HepG2 (cell line): ENCODE measurements around the gene ERRFI1. TPM values are rescaled to one million over a fixed set of nuclear protein-coding genes. Genes with fewer than 3 reads are reported as not detected.

Source experiments
- ATF3 ChIP-seq: sonication (generic); formaldehyde crosslinking; IDR thresholded peaks from 2 replicates; pipeline ENCODE4 v1.4.0; 2020; ENCODE audit warnings: missing genetic modification reagents
- CBFB ChIP-seq: sonication (generic); formaldehyde crosslinking; IDR thresholded peaks from 2 replicates; pipeline ENCODE4 v1.4.0; 2020; ENCODE audit warnings: missing genetic modification reagents
- CREBL2 ChIP-seq: sonication (generic); formaldehyde crosslinking; IDR thresholded peaks from 2 replicates; pipeline ENCODE4 v1.8.1; 2023; ENCODE audit warnings: missing genetic modification reagents, mild to moderate bottlenecking, borderline replicate concordance
- ETV5 ChIP-seq: IDR thresholded peaks from 2 replicates; pipeline ENCODE4 v1.6.1; 2018; ENCODE audit warnings: missing biosample characterization, missing genetic modification reagents, inconsistent platforms, borderline replicate concordance
- FOXO4 ChIP-seq: sonication (generic); formaldehyde crosslinking; conservative IDR thresholded peaks from 2 replicates; pipeline ENCODE4 v1.8.1; 2023; ENCODE audit warnings: missing genetic modification reagents
- JUNB ChIP-seq: sonication (generic); formaldehyde crosslinking; IDR thresholded peaks from 2 replicates; pipeline ENCODE4 v1.8.0; 2022; ENCODE audit warnings: missing genetic modification reagents, mild to moderate bottlenecking, borderline replicate concordance
- KAT2B ChIP-seq: fragments of 150-350 bp; IDR thresholded peaks from 2 replicates; pipeline ENCODE4 v1.6.1; 2014; ENCODE audit warnings: low read depth, low read length, borderline replicate concordance
- MAX ChIP-seq: IDR thresholded peaks from 2 replicates; pipeline ENCODE4 v1.6.1; 2012; ENCODE audit warnings: inconsistent platforms
- PRPF4 ChIP-seq: fragments of 200-400 bp; formaldehyde crosslinking; IDR thresholded peaks from 2 replicates; pipeline ENCODE4 v1.6.1; 2016; ENCODE audit warnings: low read length, low read depth; ENCODE audit not compliant: poor library complexity, severe bottlenecking
- RBM22 ChIP-seq: fragments of 200-400 bp; formaldehyde crosslinking; optimal IDR thresholded peaks from 2 replicates; pipeline ENCODE3; 2017; ENCODE audit warnings: mild to moderate bottlenecking, low read length, moderate library complexity
- REST ChIP-seq, 2 experiments: IDR thresholded peaks; 2 replicates each; pipeline ENCODE4 v1.6.1; 2011 to 2012; ENCODE audit warnings: low read length in 2 of 2, borderline replicate concordance in 1 of 2, low read depth in 1 of 2, mild to moderate bottlenecking in 1 of 2, moderate library complexity in 1 of 2
- SMAD1 ChIP-seq: sonication (generic); formaldehyde crosslinking; IDR thresholded peaks from 2 replicates; pipeline ENCODE4 v1.4.0; 2020; ENCODE audit warnings: missing genetic modification reagents, low read depth, mild to moderate bottlenecking, borderline replicate concordance
- TRAFD1 ChIP-seq: sonication (generic); formaldehyde crosslinking; IDR thresholded peaks from 2 replicates; pipeline ENCODE4 v1.5.1; 2020; ENCODE audit warnings: missing genetic modification reagents, mild to moderate bottlenecking, borderline replicate concordance
- ZFP62 ChIP-seq: sonication (generic); formaldehyde crosslinking; IDR thresholded peaks from 2 replicates; pipeline ENCODE4 v1.4.0; 2020; ENCODE audit warnings: missing genetic modification reagents
- ZFYVE20 ChIP-seq: sonication (generic); formaldehyde crosslinking; IDR thresholded peaks from 2 replicates; pipeline ENCODE4 v1.8.0; 2023; ENCODE audit warnings: low read depth, mild to moderate bottlenecking, moderate library complexity, missing genetic modification reagents, borderline replicate concordance
- ZMYM2 ChIP-seq: sonication (generic); formaldehyde crosslinking; IDR thresholded peaks from 2 replicates; pipeline ENCODE4 v1.8.0; 2022; ENCODE audit warnings: mild to moderate bottlenecking, missing genetic modification reagents
- ZNF362 ChIP-seq: sonication (generic); formaldehyde crosslinking; IDR thresholded peaks from 2 replicates; pipeline ENCODE4 v1.4.0; 2020; ENCODE audit warnings: missing genetic modification reagents, mild to moderate bottlenecking, borderline replicate concordance
- ZNF530 ChIP-seq: sonication (generic); formaldehyde crosslinking; IDR thresholded peaks from 2 replicates; pipeline ENCODE4 v1.5.0; 2020; ENCODE audit warnings: low read depth, mild to moderate bottlenecking, missing genetic modification reagents
- ZNF678 ChIP-seq: sonication (generic); formaldehyde crosslinking; IDR thresholded peaks from 2 replicates; pipeline ENCODE4 v1.4.0; 2020; ENCODE audit warnings: mild to moderate bottlenecking, missing genetic modification reagents
- polyA plus RNA-seq, 8 experiments: library from polyadenylated mRNA; depleted of rRNA in 3 of 8; stranded (reverse) in 7 of 8; unstranded in 1 of 8; fragments of >200 nt; fragmentation: Illumina TruSeq in 4 of 8; extraction: Trizol in 4 of 8; gene quantifications; 2 replicates each; pipeline versions ENCODE4 v1.2.1 to v1.2.3, GENCODE V29; 2011 to 2016; ENCODE audit warnings: low read depth in 4 of 8, missing spikeins in 1 of 8, mixed read lengths in 1 of 8; ENCODE audit not compliant: insufficient read depth in 1 of 8
- total RNA-seq, 5 experiments: library from RNA; depleted of rRNA; stranded (reverse); fragments of >200 nt; fragmentation: Illumina TruSeq; extraction: Trizol; gene quantifications; 2 replicates each; pipeline ENCODE4 v1.2.3, GENCODE V29; 2016; ENCODE audit warnings: low read depth in 1 of 5

ERRFI1 gene
- total and polyA plus RNA-seq, 2 of the 13 experiments (the other 11 are each of a cell fraction or from before 2014, with no cell fraction given): 84.4 to 753 TPM

GRCh38 chr1:8009043-8010002, 16.8 kb downstream of the ERRFI1 start (continued):
- TF ChIP-seq RBM22 (peak; percentile 95), REST (IDR thresholded peaks at IDR 0.05; ENCODE audit: borderline replicate concordance in 1 of 2, low read depth in 1 of 2, low read length in 2 of 2) (no peak), TRAFD1 (no peak), FOXO4 (CRISPR knock-in tag) (no peak), ZFYVE20 (CRISPR knock-in tag) (no peak), CREBL2 (no peak), SMAD1 (CRISPR knock-in tag) (no peak), JUNB (no peak), ATF3 (no peak), ZFP62 (CRISPR knock-in tag) (no peak), ZNF362 (no peak), KAT2B (no peak), ZNF530 (no peak), CBFB (CRISPR knock-in tag) (0 out of 2 replicates have a peak, but pooled peaks have one; percentile 12), ETV5 (CRISPR knock-in tag) (no peak), ZMYM2 (CRISPR knock-in tag) (no peak), MAX (no peak), PRPF4 (no peak), ZNF678 (CRISPR knock-in tag) (no peak)
